NOMO-1 treated with DMSO at 0.1 percent for 48 hours (cell line): ENCODE results near the gene RAB11FIP3.
"Not testable (repeated sequence)": the region's sequence is repeated elsewhere in the genome, so short reads cannot be mapped to it uniquely, and the experiment has no call there.

Source experiments
- DNase-seq: peaks from one replicate; lab custom pipeline; 2025; ENCODE audit not compliant: unreplicated experiment; lab: John Stamatoyannopoulos, UW

Gene RAB11FIP3

GRCh38 chr16:491220-491919 lies 65.9 kb downstream of the RAB11FIP3 start:
- no peak for DNase-seq

- DNase-seq = no peak
Observed at GRCh38 chr16:492211-492875, 66.9 kb downstream of the RAB11FIP3 start.

GRCh38 chr16:494676-495075 lies 69.2 kb downstream of the RAB11FIP3 start:
- DNase-seq = not testable (repeated sequence)

GRCh38 chr16:495127-495748 lies 69.8 kb downstream of the RAB11FIP3 start:
- DNase-seq = peak; percentile 6

GRCh38 chr16:496097-496886 lies 70.8 kb downstream of the RAB11FIP3 start:
- DNase-seq = no peak

GRCh38 chr16:497258-497657 lies 71.8 kb downstream of the RAB11FIP3 start:
- no peak for DNase-seq

GRCh38 chr16:499924-500323 lies 74.5 kb downstream of the RAB11FIP3 start:
- DNase-seq = no peak

GRCh38 chr16:500709-501108 lies 75.3 kb downstream of the RAB11FIP3 start:
- no peak for DNase-seq

GRCh38 chr16:502179-502943 lies 76.9 kb downstream of the RAB11FIP3 start:
- DNase-seq = no peak

- DNase-seq = no peak
Observed at GRCh38 chr16:503150-504071, 78.0 kb downstream of the RAB11FIP3 start.

GRCh38 chr16:505479-506245 lies 80.2 kb downstream of the RAB11FIP3 start:
- DNase-seq = no peak

- DNase-seq = no peak
Observed at GRCh38 chr16:506246-506546, 80.7 kb downstream of the RAB11FIP3 start.

- peak; percentile 56 for DNase-seq
Observed at GRCh38 chr16:507527-507926, 82.1 kb downstream of the RAB11FIP3 start.

GRCh38 chr16:507996-508395 lies 82.5 kb downstream of the RAB11FIP3 start:
- DNase-seq = no peak

GRCh38 chr16:508884-509736 lies 83.7 kb downstream of the RAB11FIP3 start:
- DNase-seq = no peak

- DNase-seq = no peak
Observed at GRCh38 chr16:510066-510825, 84.8 kb downstream of the RAB11FIP3 start.

GRCh38 chr16:512802-513201 lies 87.4 kb downstream of the RAB11FIP3 start:
- DNase-seq = no peak
